HepG2 (cell line): ENCODE results near the gene SLC35B2. TPM values are rescaled to one million over a fixed set of nuclear protein-coding genes. Genes with fewer than 3 reads are reported as not detected.
A peak's percentile ranks its signal among the peaks of the same experiment; 100 is the strongest.

Experiments
- BCL6 ChIP-seq: IDR thresholded peaks from 2 replicates; pipeline ENCODE4 v1.6.1; 2016; ENCODE audit warnings: missing genetic modification reagents, missing compliant biosample characterization
- BRD4 ChIP-seq: sonication (generic); formaldehyde crosslinking; IDR thresholded peaks from 2 replicates; pipeline ENCODE4 v1.4.0; 2020; ENCODE audit warnings: missing genetic modification reagents
- GPN1 ChIP-seq: sonication (generic); formaldehyde crosslinking; IDR thresholded peaks from 2 replicates; pipeline ENCODE4 v1.5.1; 2020; ENCODE audit warnings: missing genetic modification reagents, borderline replicate concordance
- HES4 ChIP-seq: sonication (generic); formaldehyde crosslinking; IDR thresholded peaks from 2 replicates; pipeline ENCODE4 v1.9.0; 2021; ENCODE audit warnings: mild to moderate bottlenecking, missing genetic modification reagents, borderline replicate concordance
- HMG20B ChIP-seq: conservative IDR thresholded peaks from 2 replicates; pipeline ENCODE4 v1.6.1; 2016; ENCODE audit warnings: missing genetic modification reagents, missing compliant biosample characterization
- HNRNPK ChIP-seq: fragments of 200-400 bp; formaldehyde crosslinking; IDR thresholded peaks from 2 replicates; pipeline ENCODE4 v1.6.1; 2018; ENCODE audit warnings: low read length, low read depth, moderate library complexity, mild to moderate bottlenecking; ENCODE audit not compliant: poor library complexity, severe bottlenecking
- KDM2A ChIP-seq: sonication (generic); formaldehyde crosslinking; IDR thresholded peaks from 2 replicates; pipeline ENCODE4 v1.4.0; 2020; ENCODE audit warnings: low read depth, missing genetic modification reagents, borderline replicate concordance
- KMT2A ChIP-seq: sonication (generic); formaldehyde crosslinking; IDR thresholded peaks from 2 replicates; pipeline ENCODE4 v1.4.0; 2020; ENCODE audit warnings: missing genetic modification reagents
- NFYC ChIP-seq: IDR thresholded peaks from 2 replicates; pipeline ENCODE4 v1.6.1; 2016; ENCODE audit warnings: missing genetic modification reagents, missing compliant biosample characterization
- SALL1 ChIP-seq: sonication (generic); formaldehyde crosslinking; IDR thresholded peaks from 2 replicates; pipeline ENCODE4 v1.8.0; 2022; ENCODE audit warnings: mild to moderate bottlenecking, missing genetic modification reagents
- SIN3A ChIP-seq: IDR thresholded peaks from 2 replicates; pipeline ENCODE4 v1.6.1; 2011; ENCODE audit warnings: low read depth, mild to moderate bottlenecking, control low read depth, low read length, borderline replicate concordance
- ZFP36L2 ChIP-seq: sonication (generic); formaldehyde crosslinking; IDR thresholded peaks from 2 replicates; pipeline ENCODE4 v1.4.0; 2020; ENCODE audit warnings: missing genetic modification reagents
- ZNF530 ChIP-seq: sonication (generic); formaldehyde crosslinking; IDR thresholded peaks from 2 replicates; pipeline ENCODE4 v1.5.0; 2020; ENCODE audit warnings: low read depth, mild to moderate bottlenecking, missing genetic modification reagents
- ZNF790 ChIP-seq: sonication (generic); formaldehyde crosslinking; IDR thresholded peaks from 2 replicates; pipeline ENCODE4 v1.8.0; 2022; ENCODE audit warnings: missing genetic modification reagents, mild to moderate bottlenecking, borderline replicate concordance
- polyA plus RNA-seq, 8 experiments: library from polyadenylated mRNA; depleted of rRNA in 3 of 8; stranded (reverse) in 7 of 8; unstranded in 1 of 8; fragments of >200 nt; fragmentation: Illumina TruSeq in 4 of 8; extraction: Trizol in 4 of 8; gene quantifications; 2 replicates each; pipeline versions ENCODE4 v1.2.1 to v1.2.3, GENCODE V29; 2011 to 2016; ENCODE audit warnings: low read depth in 4 of 8, missing spikeins in 1 of 8, mixed read lengths in 1 of 8; ENCODE audit not compliant: insufficient read depth in 1 of 8
- total RNA-seq, 5 experiments: library from RNA; depleted of rRNA; stranded (reverse); fragments of >200 nt; fragmentation: Illumina TruSeq; extraction: Trizol; gene quantifications; 2 replicates each; pipeline ENCODE4 v1.2.3, GENCODE V29; 2016; ENCODE audit warnings: low read depth in 1 of 5
- TF ChIP-seq, protein P1 (sequence below): IDR thresholded peaks from 2 replicates; pipeline ENCODE4 v1.6.1; 2016; ENCODE audit warnings: low read depth, missing genetic modification reagents, missing compliant biosample characterization
- TF ChIP-seq, protein P2 (sequence below): sonication (generic); formaldehyde crosslinking; IDR thresholded peaks from 2 replicates; pipeline ENCODE4 v1.5.0; 2020; ENCODE audit warnings: missing genetic modification reagents, mild to moderate bottlenecking, borderline replicate concordance
- TF ChIP-seq, protein P3 (sequence below): sonication (generic); formaldehyde crosslinking; IDR thresholded peaks from 2 replicates; pipeline ENCODE4 v1.9.0; 2021; ENCODE audit warnings: missing genetic modification reagents, borderline replicate concordance
- TF ChIP-seq, protein P4 (sequence below): sonication (generic); formaldehyde crosslinking; IDR thresholded peaks from 2 replicates; pipeline ENCODE4 v1.4.0; 2020; ENCODE audit warnings: mild to moderate bottlenecking, missing genetic modification reagents

Gene SLC35B2
- total and polyA plus RNA-seq, 2 of the 13 experiments (the other 11 are each of a cell fraction or from before 2014, with no cell fraction given): 61.1 to 148 TPM

DNA sequence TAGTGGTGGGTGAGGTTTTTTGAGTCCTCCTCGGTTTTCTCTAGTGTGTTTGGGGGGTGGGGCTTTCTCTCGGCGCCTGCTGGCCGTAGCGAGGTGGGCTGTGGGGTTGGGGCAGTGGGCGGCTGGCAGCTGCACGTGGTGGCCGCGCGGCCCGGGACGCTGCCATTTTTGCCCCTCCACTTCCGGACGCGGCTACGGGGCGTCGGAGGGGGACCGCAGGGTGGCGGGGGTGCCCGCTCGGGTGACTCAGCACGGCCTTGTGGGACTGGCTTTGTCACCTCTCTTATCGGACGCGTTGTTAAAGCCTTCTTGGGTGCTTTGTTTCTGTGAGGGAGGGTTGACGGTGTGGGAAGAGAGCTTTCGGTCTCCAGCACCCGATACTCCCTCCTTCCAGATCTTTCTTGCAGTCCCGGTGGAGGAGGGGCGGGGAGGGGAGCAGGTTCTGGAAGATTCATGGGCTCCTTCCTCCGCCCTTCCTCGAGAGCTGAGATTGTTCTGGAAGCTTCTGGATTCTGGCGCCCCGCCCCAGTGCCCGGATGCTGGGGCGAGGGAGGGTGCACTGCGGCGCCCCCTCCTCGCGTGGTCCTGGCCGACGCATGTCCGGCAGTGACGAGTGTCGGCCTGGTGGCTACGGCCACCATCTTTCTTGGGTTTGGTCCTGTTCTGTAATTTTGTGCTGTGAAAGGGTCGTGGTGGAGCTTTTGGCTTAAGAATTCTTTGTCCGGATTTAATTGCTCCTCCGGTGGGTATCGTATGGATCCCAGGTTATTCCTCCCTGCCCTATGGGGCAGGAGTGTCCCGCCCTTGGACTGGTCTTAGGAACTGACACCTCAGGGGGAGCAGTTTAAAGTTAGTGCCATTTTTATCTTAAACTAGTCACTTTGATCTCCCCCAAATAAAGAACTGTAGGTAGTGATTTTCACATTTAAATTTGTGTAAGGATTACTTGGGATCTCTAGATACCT, 9.7 kb downstream of the SLC35B2 start (continued):
- TF ChIP-seq, protein P1, sequence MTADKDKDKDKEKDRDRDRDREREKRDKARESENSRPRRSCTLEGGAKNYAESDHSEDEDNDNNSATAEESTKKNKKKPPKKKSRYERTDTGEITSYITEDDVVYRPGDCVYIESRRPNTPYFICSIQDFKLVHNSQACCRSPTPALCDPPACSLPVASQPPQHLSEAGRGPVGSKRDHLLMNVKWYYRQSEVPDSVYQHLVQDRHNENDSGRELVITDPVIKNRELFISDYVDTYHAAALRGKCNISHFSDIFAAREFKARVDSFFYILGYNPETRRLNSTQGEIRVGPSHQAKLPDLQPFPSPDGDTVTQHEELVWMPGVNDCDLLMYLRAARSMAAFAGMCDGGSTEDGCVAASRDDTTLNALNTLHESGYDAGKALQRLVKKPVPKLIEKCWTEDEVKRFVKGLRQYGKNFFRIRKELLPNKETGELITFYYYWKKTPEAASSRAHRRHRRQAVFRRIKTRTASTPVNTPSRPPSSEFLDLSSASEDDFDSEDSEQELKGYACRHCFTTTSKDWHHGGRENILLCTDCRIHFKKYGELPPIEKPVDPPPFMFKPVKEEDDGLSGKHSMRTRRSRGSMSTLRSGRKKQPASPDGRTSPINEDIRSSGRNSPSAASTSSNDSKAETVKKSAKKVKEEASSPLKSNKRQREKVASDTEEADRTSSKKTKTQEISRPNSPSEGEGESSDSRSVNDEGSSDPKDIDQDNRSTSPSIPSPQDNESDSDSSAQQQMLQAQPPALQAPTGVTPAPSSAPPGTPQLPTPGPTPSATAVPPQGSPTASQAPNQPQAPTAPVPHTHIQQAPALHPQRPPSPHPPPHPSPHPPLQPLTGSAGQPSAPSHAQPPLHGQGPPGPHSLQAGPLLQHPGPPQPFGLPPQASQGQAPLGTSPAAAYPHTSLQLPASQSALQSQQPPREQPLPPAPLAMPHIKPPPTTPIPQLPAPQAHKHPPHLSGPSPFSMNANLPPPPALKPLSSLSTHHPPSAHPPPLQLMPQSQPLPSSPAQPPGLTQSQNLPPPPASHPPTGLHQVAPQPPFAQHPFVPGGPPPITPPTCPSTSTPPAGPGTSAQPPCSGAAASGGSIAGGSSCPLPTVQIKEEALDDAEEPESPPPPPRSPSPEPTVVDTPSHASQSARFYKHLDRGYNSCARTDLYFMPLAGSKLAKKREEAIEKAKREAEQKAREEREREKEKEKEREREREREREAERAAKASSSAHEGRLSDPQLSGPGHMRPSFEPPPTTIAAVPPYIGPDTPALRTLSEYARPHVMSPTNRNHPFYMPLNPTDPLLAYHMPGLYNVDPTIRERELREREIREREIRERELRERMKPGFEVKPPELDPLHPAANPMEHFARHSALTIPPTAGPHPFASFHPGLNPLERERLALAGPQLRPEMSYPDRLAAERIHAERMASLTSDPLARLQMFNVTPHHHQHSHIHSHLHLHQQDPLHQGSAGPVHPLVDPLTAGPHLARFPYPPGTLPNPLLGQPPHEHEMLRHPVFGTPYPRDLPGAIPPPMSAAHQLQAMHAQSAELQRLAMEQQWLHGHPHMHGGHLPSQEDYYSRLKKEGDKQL (CRISPR knock-in tag): no peak
- TF ChIP-seq HNRNPK (peak; percentile 71), GPN1 (CRISPR knock-in tag) (no peak), BCL6 (peak; percentile 50; the same call in 1 of the 2 replicates), ZNF790 (CRISPR knock-in tag) (0 out of 2 replicates have a peak, but pooled peaks have one; percentile 77), ZFP36L2 (CRISPR knock-in tag) (no peak; the same call in 1 of the 2 replicates), BRD4 (peak; percentile 19; the same call in 1 of the 2 replicates), SALL1 (CRISPR knock-in tag) (peak; percentile 34; the same call in 1 of the 2 replicates), ZNF530 (CRISPR knock-in tag) (peak; percentile 24; the same call in 1 of the 2 replicates), NFYC (CRISPR knock-in tag) (0 out of 2 replicates have a peak, but pooled peaks have one; percentile 24), KMT2A (0 out of 2 replicates have a peak, but pooled peaks have one; percentile 18), SIN3A (0 out of 2 replicates have a peak, but pooled peaks have one; percentile 9), HES4 (CRISPR knock-in tag) (peak; percentile 12; the same call in 1 of the 2 replicates), KDM2A (CRISPR knock-in tag) (peak; percentile 58; the same call in 1 of the 2 replicates), HMG20B (CRISPR knock-in tag) (no peak)
- TF ChIP-seq, protein P2, sequence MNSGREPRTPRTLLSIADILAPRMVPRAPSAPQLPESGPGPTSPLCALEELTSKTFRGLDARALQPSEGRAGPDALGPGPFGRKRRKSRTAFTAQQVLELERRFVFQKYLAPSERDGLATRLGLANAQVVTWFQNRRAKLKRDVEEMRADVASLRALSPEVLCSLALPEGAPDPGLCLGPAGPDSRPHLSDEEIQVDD (CRISPR knock-in tag): no peak
- TF ChIP-seq, protein P3, sequence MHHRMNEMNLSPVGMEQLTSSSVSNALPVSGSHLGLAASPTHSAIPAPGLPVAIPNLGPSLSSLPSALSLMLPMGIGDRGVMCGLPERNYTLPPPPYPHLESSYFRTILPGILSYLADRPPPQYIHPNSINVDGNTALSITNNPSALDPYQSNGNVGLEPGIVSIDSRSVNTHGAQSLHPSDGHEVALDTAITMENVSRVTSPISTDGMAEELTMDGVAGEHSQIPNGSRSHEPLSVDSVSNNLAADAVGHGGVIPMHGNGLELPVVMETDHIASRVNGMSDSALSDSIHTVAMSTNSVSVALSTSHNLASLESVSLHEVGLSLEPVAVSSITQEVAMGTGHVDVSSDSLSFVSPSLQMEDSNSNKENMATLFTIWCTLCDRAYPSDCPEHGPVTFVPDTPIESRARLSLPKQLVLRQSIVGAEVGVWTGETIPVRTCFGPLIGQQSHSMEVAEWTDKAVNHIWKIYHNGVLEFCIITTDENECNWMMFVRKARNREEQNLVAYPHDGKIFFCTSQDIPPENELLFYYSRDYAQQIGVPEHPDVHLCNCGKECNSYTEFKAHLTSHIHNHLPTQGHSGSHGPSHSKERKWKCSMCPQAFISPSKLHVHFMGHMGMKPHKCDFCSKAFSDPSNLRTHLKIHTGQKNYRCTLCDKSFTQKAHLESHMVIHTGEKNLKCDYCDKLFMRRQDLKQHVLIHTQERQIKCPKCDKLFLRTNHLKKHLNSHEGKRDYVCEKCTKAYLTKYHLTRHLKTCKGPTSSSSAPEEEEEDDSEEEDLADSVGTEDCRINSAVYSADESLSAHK (CRISPR knock-in tag): no peak
- TF ChIP-seq, protein P4, sequence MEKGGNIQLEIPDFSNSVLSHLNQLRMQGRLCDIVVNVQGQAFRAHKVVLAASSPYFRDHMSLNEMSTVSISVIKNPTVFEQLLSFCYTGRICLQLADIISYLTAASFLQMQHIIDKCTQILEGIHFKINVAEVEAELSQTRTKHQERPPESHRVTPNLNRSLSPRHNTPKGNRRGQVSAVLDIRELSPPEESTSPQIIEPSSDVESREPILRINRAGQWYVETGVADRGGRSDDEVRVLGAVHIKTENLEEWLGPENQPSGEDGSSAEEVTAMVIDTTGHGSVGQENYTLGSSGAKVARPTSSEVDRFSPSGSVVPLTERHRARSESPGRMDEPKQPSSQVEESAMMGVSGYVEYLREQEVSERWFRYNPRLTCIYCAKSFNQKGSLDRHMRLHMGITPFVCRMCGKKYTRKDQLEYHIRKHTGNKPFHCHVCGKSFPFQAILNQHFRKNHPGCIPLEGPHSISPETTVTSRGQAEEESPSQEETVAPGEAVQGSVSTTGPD: 0 out of 2 replicates have a peak, but pooled peaks have one; percentile 55
